NB4 (cell line): Measurements from ENCODE around the gene C6orf141.

Source experiments
- DNase-seq: peaks from one replicate; pipeline ENCODE4 v3.0.0; 2010; ENCODE audit warnings: low read depth
- H3K4me3 ChIP-seq: one replicate; pipeline ENCODE4 v1.5.1; 2011; ENCODE audit warnings: mild to moderate bottlenecking, low read depth, low read length, moderate library complexity
- MYC ChIP-seq: IDR thresholded peaks from 2 replicates; pipeline ENCODE4 v1.6.1; 2011; ENCODE audit warnings: low read depth, low read length
- POLR2A ChIP-seq: IDR thresholded peaks from 2 replicates; pipeline ENCODE4 v1.6.1; 2011; ENCODE audit warnings: mild to moderate bottlenecking; ENCODE audit not compliant: insufficient read length; ENCODE audit errors: extremely low read depth
- TF ChIP-seq, protein P1 (sequence below): IDR thresholded peaks from one replicate; pipeline ENCODE4 v1.5.1; 2012; ENCODE audit warnings: low read depth, low read length
- TF ChIP-seq, protein P2 (sequence below): IDR thresholded peaks from 2 replicates; pipeline ENCODE4 v1.6.1; 2011; ENCODE audit warnings: low read depth, low read length

Gene C6orf141

DNA sequence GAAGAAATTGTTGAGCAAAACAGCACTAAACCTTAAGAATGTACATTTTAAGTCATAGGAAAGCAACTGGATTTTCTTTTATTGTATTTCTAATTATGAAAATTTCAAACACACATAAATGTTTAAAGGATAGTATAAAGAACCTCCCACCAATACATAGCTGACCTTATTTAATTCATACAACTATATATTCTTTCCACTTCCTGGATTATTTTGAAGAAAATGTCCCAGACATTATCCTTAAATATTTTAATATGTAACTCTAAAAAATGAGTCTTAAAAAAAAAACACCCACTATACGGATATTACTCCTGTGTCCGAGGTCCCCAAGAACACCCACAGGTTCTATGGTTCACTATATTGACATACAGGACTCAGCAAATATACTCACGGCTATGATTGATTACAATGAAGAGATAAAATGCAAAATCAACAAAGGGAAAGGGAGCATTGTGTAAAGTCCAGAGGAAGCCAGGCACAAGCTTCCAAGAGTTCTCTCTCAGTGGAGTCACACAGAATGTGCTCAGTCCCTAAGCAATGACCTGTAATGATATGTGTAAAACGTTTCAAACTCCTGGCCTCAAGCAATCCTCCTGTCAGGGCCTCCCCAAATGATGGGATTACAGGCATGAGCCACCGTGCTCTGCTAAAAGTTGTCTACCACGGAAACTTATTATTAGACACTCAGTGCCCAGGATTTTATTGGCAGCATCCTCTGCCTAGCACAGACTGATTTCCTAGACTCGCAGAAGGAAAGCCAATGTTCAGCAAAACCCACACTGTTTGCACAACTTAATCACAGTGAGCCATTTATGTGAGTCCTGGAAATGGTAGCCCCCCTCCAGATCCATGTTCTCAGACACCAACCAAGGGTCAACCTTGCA lies 27.5 kb upstream of the C6orf141 start:
- no peak for TF ChIP-seq POLR2A
- TF ChIP-seq, protein P1, sequence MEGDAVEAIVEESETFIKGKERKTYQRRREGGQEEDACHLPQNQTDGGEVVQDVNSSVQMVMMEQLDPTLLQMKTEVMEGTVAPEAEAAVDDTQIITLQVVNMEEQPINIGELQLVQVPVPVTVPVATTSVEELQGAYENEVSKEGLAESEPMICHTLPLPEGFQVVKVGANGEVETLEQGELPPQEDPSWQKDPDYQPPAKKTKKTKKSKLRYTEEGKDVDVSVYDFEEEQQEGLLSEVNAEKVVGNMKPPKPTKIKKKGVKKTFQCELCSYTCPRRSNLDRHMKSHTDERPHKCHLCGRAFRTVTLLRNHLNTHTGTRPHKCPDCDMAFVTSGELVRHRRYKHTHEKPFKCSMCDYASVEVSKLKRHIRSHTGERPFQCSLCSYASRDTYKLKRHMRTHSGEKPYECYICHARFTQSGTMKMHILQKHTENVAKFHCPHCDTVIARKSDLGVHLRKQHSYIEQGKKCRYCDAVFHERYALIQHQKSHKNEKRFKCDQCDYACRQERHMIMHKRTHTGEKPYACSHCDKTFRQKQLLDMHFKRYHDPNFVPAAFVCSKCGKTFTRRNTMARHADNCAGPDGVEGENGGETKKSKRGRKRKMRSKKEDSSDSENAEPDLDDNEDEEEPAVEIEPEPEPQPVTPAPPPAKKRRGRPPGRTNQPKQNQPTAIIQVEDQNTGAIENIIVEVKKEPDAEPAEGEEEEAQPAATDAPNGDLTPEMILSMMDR: no peak
- TF ChIP-seq, protein P2, sequence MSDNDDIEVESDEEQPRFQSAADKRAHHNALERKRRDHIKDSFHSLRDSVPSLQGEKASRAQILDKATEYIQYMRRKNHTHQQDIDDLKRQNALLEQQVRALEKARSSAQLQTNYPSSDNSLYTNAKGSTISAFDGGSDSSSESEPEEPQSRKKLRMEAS: no peak
- TF ChIP-seq MYC: no peak
- no peak for DNase-seq

DNA sequence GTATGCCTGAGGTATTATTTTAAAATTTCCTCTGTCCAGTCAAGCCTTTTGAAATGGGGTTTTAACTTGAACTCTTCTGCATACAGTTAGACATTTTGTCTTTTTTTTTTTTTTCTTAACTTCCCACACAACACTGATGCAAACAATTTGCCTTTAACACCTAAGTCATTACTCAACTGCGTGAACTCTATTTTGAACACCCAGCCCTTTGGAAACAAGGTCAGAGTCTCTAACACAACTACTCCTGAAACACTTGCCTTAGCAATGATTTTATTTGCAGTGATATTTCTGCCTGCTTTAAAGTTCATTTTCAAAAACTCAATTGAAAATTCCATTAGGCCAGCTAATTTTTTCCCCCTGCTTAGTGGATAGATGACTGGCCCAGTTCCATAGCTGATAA lies 26.6 kb upstream of the C6orf141 start:
- no peak for DNase-seq
- no peak for TF ChIP-seq MYC
- TF ChIP-seq, protein P2: no peak
- H3K4me3 ChIP-seq: no peak overlapping the region

More for the DNA sequence above, 27.5 kb upstream of the C6orf141 start:
- no peak overlapping the region for H3K4me3 ChIP-seq

DNA sequence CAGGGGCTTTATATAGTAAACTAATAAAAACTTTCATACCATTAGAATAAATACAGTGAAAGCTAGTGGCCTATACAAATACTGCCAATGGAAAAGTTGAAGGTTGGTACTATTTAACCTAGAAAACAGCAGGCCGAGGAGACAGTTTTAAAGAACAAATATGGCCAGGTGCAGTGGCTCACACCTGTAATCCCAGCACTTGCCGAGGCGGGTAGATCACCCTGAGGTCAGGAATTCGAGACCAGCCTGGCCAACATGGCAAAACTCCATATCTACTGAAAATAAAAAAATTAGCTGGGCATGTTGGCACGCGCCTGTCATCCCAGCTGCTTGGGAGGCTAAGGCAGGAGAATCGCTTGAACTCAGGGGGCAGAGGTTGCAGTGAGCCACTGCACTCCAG lies 25.9 kb upstream of the C6orf141 start:
- no peak for DNase-seq
- H3K4me3 ChIP-seq: no peak overlapping the region
- TF ChIP-seq POLR2A (no peak), MYC (no peak)
- TF ChIP-seq, protein P2: no peak
- TF ChIP-seq, protein P1: no peak

DNA sequence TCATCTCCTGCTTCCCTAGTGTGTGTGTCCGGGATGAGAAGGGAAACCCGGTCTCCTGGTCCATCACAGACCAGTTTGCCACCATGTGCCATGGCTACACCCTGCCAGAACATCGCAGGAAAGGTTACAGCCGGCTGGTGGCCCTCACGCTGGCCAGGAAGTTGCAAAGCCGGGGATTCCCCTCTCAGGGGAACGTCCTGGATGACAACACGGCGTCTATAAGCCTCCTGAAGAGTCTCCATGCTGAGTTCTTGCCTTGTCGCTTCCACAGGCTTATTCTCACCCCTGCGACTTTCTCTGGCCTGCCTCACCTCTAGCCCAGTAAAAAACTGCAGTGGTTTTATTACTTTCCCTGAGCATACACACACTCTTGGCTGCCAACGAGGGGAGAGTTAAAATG lies 23.9 kb upstream of the C6orf141 start:
- H3K4me3 ChIP-seq: no peak overlapping the region
- TF ChIP-seq, protein P1: no peak
- TF ChIP-seq MYC: no peak
- TF ChIP-seq, protein P2: no peak
- no peak for TF ChIP-seq POLR2A
- no peak for DNase-seq

DNA sequence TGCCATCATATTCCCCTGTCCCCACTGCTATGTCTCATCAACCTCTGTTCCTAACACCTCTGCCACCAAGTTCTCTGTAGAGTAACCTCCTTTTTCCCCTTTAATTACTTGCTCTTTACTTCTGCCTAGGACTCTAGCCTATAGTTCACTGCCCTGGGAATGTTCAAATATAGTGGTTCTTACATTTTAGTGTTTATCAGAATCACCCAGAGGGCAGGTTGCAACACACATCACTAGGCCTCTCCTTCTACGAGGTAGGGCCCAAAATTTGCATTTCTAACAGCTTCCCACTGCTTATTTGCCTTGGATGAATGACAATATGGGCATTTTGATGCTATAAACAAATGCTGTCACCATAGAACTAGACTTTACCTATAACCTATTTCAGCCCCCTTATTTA lies 23.1 kb upstream of the C6orf141 start:
- TF ChIP-seq, protein P1: no peak
- TF ChIP-seq, protein P2: no peak
- TF ChIP-seq POLR2A (no peak), MYC (no peak)
- DNase-seq: no peak
- H3K4me3 ChIP-seq: no peak overlapping the region

DNA sequence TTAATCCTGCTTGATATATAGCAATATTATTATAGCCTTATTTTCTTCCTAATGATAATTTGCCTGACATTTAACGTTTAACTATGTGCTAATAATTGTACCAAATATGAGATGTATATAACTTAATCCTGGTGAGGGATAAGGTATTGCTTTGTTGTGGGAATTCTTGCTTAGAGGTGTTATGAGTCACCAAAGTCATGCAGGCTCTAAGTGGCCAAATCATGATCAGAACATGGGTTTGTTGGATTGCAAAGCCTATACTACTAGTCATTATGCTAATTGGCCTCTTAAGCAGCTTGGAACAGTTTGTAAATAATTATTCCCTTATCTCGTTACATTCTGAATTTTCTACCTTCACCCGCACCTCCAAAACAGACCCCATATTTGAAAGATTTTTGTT lies 21.9 kb upstream of the C6orf141 start:
- no peak for DNase-seq
- no peak overlapping the region for H3K4me3 ChIP-seq
- TF ChIP-seq POLR2A: no peak
- TF ChIP-seq MYC: no peak
- TF ChIP-seq, protein P2: no peak
- TF ChIP-seq, protein P1: no peak
